Uterus (tissue), 4 donors: ENCODE measurements around the gene GLCE. TPM values are rescaled to one million over a fixed set of nuclear protein-coding genes. Genes with fewer than 3 reads are reported as not detected.

Source experiments
- DNase-seq, 2 donors: peaks; one replicate each; pipeline ENCODE4 v3.0.0-alpha.2; 2019 to 2020
- H3K27ac ChIP-seq, 2 donors: fragments of 200-600 bp; sonication (generic); 1 replicate in 1 of 2; 2 replicates in 1 of 2; pipeline ENCODE4 v1.5.1; 2016 to 2018
- H3K27me3 ChIP-seq, 2 donors: fragments of 200-600 bp; sonication (generic); one replicate each; pipeline ENCODE4 v1.5.1; 2018 to 2019; ENCODE audit warnings: control low read depth in 1 of 2
- H3K36me3 ChIP-seq, 2 donors: fragments of 200-600 bp; sonication (generic); one replicate each; pipeline ENCODE4 v1.5.1; 2019; ENCODE audit warnings: control low read depth in 1 of 2
- H3K4me1 ChIP-seq, 2 donors: fragments of 200-600 bp; sonication (generic); one replicate each; pipeline ENCODE4 v1.5.1; 2018 to 2019; ENCODE audit warnings: control low read depth in 1 of 2
- H3K4me3 ChIP-seq, 2 donors: fragments of 200-600 bp; sonication (generic); 1 replicate in 1 of 2; 2 replicates in 1 of 2; pipeline ENCODE4 v1.5.1; 2018 to 2019; ENCODE audit warnings: mild to moderate bottlenecking in 1 of 2
- H3K9me3 ChIP-seq, 2 donors: fragments of 200-600 bp; sonication (generic); one replicate each; pipeline ENCODE4 v1.5.1; 2019; ENCODE audit warnings: control low read depth in 1 of 2
- CTCF ChIP-seq, 4 experiments: fragments of 200-600 bp in 2 of 4; fragments of 450-650 bp in 2 of 4; sonication (generic) in 2 of 4; IDR thresholded peaks; one replicate each; pipeline ENCODE4 v1.5.1; 2016 to 2019; ENCODE audit warnings: antibody characterized with exemption in 4 of 4, mild to moderate bottlenecking in 2 of 4, moderate library complexity in 1 of 4
- POLR2A ChIP-seq, 2 donors: fragments of 450-650 bp; IDR thresholded peaks; one replicate each; pipeline ENCODE4 v1.6.1; 2016; ENCODE audit warnings: antibody characterized with exemption in 2 of 2, mild to moderate bottlenecking in 1 of 2, moderate library complexity in 1 of 2
- intact Hi-C: fragments of 100-400 bp; cut with DNase I; formaldehyde crosslinking; loops from one replicate; pipeline ENCODE4 v1.15.1; 2023; ENCODE audit warnings: low total_unique reads
- total RNA-seq, 4 donors: library from RNA; depleted of rRNA in 3 of 4; stranded (reverse); fragments of >200 nt in 3 of 4; gene quantifications; one replicate each; pipeline versions ENCODE4 v1.1.0 to v1.2.4, GENCODE V29; 2014 to 2023
- donor health status: DM: yes; HTN: yes; CAD: no.

The GLCE gene
- total RNA-seq, 4 donors from 2014 or later = 3.1 to 46.0 (median 14.7) TPM

GRCh38 chr15:69232765-69233164 is 72.3 kb downstream of the GLCE start:
- no peak overlapping the region for H3K4me3 ChIP-seq
- intact Hi-C loops = no loop called here
- no peaks in the 10 kb centered on the region for H3K9me3 ChIP-seq
- TF ChIP-seq POLR2A (IDR thresholded peaks at IDR 0.05) = no peak
- TF ChIP-seq CTCF (IDR thresholded peaks at IDR 0.05) = no peak
- H3K27me3 ChIP-seq = no peaks in the 10 kb centered on the region
- no peaks in the 10 kb centered on the region for H3K4me1 ChIP-seq
- H3K36me3 ChIP-seq = no peaks in the 10 kb centered on the region
- no peak for DNase-seq
- no peak overlapping the region for H3K27ac ChIP-seq

DNA sequence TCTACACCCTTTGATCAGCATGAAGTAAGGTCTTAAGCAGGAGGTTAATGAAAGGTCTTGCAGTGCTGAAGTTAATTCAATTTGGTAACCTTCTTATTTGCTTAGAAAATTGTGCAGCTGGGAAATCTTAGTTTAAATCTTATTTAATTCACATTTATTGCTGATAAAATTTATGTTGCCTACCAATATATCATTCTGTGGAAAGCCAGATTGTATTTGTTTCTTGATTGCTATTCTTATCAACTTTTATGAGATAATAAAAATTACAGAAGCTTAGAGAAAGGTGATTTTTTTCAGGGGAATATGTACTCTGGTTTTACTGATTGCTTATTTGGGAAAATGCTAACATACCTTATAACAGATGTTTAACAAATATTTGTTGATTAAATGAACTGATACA is 74.2 kb downstream of the GLCE start:
- Histone ChIP-seq H3K36me3 (no peaks in the 10 kb centered on the region), H3K4me1 (no peaks in the 10 kb centered on the region), H3K27me3 (no peaks in the 10 kb centered on the region), H3K4me3 (no peak overlapping the region), H3K27ac (no peak overlapping the region), H3K9me3 (no peaks in the 10 kb centered on the region)
- no peak for TF ChIP-seq CTCF (IDR thresholded peaks at IDR 0.05)
- no peak for DNase-seq
- intact Hi-C loops = no loop called here

GRCh38 chr15:69236505-69236904 is 76.1 kb downstream of the GLCE start:
- no peaks in the 10 kb centered on the region for H3K9me3 ChIP-seq
- no peaks in the 10 kb centered on the region for H3K36me3 ChIP-seq
- intact Hi-C loops = no loop called here
- no peak overlapping the region for H3K27ac ChIP-seq
- TF ChIP-seq POLR2A (IDR thresholded peaks at IDR 0.05) (no peak), CTCF (IDR thresholded peaks at IDR 0.05) (no peak)
- H3K27me3 ChIP-seq = no peaks in the 10 kb centered on the region
- DNase-seq = no peak
- no peaks in the 10 kb centered on the region for H3K4me1 ChIP-seq
- H3K4me3 ChIP-seq = no peak overlapping the region

GRCh38 chr15:69237718-69238117 is 77.3 kb downstream of the GLCE start:
- no peak for DNase-seq
- intact Hi-C loops = no loop called here
- no peaks in the 10 kb centered on the region for H3K9me3 ChIP-seq
- H3K27ac ChIP-seq = no peak overlapping the region
- no peak overlapping the region for H3K4me3 ChIP-seq
- no peaks in the 10 kb centered on the region for H3K4me1 ChIP-seq
- TF ChIP-seq POLR2A (IDR thresholded peaks at IDR 0.05) = no peak
- no peak for TF ChIP-seq CTCF (IDR thresholded peaks at IDR 0.05)
- no peaks in the 10 kb centered on the region for H3K36me3 ChIP-seq
- H3K27me3 ChIP-seq = no peaks in the 10 kb centered on the region

- H3K9me3 ChIP-seq = no peaks in the 10 kb centered on the region
- H3K36me3 ChIP-seq = no peaks in the 10 kb centered on the region
- H3K4me3 ChIP-seq = no peak overlapping the region
- H3K27ac ChIP-seq = no peak overlapping the region
- TF ChIP-seq POLR2A (IDR thresholded peaks at IDR 0.05) (no peak), CTCF (IDR thresholded peaks at IDR 0.05) (no peak)
- intact Hi-C loops = no loop called here
- no peaks in the 10 kb centered on the region for H3K27me3 ChIP-seq
- H3K4me1 ChIP-seq = no peaks in the 10 kb centered on the region
- DNase-seq = no peak
Observed at GRCh38 chr15:69244798-69245197, 84.4 kb downstream of the GLCE start.
